ENCODE data around the gene TRPM2. TPM values are rescaled to one million over a fixed set of nuclear protein-coding genes. Genes with fewer than 3 reads are reported as not detected.

The TRPM2 gene
- total RNA-seq, 1 donor from 2014 or later: 1.4 TPM

Other genes starting within 250 kb of the TRPM2 start
- 4.8 TPM for gene PWP2, start 246.2 kb upstream of the TRPM2 start, total RNA-seq
- 41.2 TPM for gene GATD3, start 219.9 kb upstream of the TRPM2 start, total RNA-seq
- 3.8 TPM for gene ICOSLG, start 112.7 kb upstream of the TRPM2 start, total RNA-seq
- 1.1 TPM for gene DNMT3L, start 91.7 kb upstream of the TRPM2 start, total RNA-seq
- not detected for gene AIRE, start 67.7 kb upstream of the TRPM2 start, total RNA-seq
- 97.6 TPM for gene PFKL, start 53.6 kb upstream of the TRPM2 start, total RNA-seq
- gene CFAP410, start 14.2 kb upstream of the TRPM2 start, total RNA-seq: 13.9 TPM
- gene LRRC3, start 101.9 kb downstream of the TRPM2 start, total RNA-seq: 22.0 TPM
- not detected for gene KRTAP10-1, start 186.6 kb downstream of the TRPM2 start, total RNA-seq
- not detected for gene KRTAP10-2, start 197.9 kb downstream of the TRPM2 start, total RNA-seq
- not detected for gene KRTAP10-3, start 205.2 kb downstream of the TRPM2 start, total RNA-seq
- gene KRTAP10-4, start 220.1 kb downstream of the TRPM2 start, total RNA-seq: not detected
- not detected for gene KRTAP10-5, start 227.0 kb downstream of the TRPM2 start, total RNA-seq
- gene KRTAP10-6, start 238.9 kb downstream of the TRPM2 start, total RNA-seq: not detected
- gene KRTAP10-7, start 247.0 kb downstream of the TRPM2 start, total RNA-seq: not detected

Data from left lobe of liver (tissue), 1 donor.